ENCODE results near the gene AGTPBP1. TPM values are rescaled to one million over a fixed set of nuclear protein-coding genes. Genes with fewer than 3 reads are reported as not detected.

Gene AGTPBP1
- total RNA-seq, 6 experiments from 2014 or later: 8.2 to 11.0 (median 9.5) TPM

DNA sequence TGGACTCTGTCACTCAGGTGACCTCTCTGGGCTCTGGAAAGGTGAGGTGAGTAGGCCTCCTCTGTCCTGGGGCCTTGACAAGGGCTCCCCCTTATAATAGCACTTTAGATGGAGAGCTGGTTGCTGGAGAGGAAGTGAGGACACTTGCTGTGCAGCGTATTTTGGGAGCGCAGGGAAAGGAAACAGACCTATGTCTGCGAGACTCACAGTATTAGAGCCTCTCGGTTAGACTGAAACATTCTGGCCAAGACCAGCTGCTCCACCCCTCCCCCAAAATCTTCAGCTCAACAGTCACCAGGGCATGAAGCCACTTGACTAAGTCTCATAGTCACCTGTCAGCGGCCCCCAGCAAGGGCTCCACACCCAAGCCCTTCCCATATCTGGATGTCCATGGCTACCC lies 213.6 kb downstream of the AGTPBP1 start:
- H3K9me3 Mint-ChIP-seq: no peaks in the 10 kb centered on the region; the same call in 1 of the 2 replicates
- H3K27me3 Mint-ChIP-seq (ENCODE audit: insufficient read depth): no peaks in the 10 kb centered on the region; the same call in 1 of the 2 replicates
- TF ChIP-seq, protein P1, sequence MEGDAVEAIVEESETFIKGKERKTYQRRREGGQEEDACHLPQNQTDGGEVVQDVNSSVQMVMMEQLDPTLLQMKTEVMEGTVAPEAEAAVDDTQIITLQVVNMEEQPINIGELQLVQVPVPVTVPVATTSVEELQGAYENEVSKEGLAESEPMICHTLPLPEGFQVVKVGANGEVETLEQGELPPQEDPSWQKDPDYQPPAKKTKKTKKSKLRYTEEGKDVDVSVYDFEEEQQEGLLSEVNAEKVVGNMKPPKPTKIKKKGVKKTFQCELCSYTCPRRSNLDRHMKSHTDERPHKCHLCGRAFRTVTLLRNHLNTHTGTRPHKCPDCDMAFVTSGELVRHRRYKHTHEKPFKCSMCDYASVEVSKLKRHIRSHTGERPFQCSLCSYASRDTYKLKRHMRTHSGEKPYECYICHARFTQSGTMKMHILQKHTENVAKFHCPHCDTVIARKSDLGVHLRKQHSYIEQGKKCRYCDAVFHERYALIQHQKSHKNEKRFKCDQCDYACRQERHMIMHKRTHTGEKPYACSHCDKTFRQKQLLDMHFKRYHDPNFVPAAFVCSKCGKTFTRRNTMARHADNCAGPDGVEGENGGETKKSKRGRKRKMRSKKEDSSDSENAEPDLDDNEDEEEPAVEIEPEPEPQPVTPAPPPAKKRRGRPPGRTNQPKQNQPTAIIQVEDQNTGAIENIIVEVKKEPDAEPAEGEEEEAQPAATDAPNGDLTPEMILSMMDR (IDR thresholded peaks at IDR 0.05): no peak
- H3K4me1 Mint-ChIP-seq (ENCODE audit: low read depth): no peaks in the 10 kb centered on the region
- no peak overlapping the region for H3K4me3 Mint-ChIP-seq
- H3K36me3 Mint-ChIP-seq (ENCODE audit: low read depth): no peaks in the 10 kb centered on the region
- H3K27ac Mint-ChIP-seq: no peak overlapping the region
- no peak for DNase-seq

DNA sequence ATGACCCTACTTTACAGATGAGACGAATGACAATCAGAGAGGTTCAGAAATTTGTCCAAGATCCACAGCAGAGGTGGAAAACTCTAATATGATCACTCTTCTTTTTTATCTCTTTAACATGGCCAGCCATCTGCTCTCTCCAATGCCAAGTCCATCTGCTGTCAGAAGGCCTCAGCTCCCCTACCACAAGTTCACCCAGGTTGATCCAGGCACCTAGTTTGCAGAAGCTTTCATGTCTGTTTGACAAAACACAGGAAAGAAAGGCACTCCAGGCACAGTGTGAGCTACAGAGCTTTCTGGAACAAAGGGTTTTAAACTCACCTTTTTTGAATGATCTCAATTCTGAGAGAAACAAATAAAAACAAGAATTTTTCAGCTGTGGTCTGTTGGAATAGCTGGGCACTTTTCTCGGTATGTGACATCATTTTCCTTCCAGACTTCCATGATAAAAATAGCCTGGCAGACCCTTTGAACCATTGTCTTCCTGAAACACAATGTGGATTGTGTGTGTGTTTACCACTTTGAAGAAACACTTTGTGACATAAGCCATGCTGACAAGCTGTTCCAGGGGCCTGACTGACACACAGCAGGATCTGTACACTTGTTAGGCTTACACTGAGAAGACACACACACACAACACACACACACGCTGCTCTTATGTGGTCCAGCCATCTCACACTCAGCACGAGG lies 214.3 kb downstream of the AGTPBP1 start:
- TF ChIP-seq, protein P1 (IDR thresholded peaks at IDR 0.05): no peak
- Mint-ChIP-seq H3K4me1 (ENCODE audit: low read depth) (no peaks in the 10 kb centered on the region), H3K27ac (no peak overlapping the region), H3K9me3 (no peaks in the 10 kb centered on the region; the same call in 1 of the 2 replicates), H3K4me3 (no peak overlapping the region), H3K27me3 (ENCODE audit: insufficient read depth) (no peaks in the 10 kb centered on the region; the same call in 1 of the 2 replicates), H3K36me3 (ENCODE audit: low read depth) (no peaks in the 10 kb centered on the region)
- DNase-seq: no peak

DNA sequence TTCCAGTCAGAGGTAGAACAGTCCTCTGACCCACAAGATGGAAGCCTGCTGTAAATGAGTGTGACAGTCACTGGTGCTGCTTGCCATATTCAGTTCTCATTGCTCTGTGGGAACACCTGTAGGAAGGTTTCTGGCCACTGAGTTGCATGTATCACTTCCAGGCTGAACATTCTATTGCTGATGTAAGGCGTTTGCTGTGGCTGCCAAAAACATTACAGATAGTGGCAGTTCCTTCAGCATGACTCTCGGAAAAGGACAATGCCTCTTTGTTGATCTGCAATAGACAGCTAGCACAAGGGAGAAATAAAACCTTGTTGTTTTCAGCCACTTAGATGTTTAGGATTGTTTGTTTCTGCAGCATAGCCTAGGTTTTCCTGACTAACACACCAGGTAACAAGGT lies 217.2 kb downstream of the AGTPBP1 start:
- Mint-ChIP-seq H3K27me3 (ENCODE audit: insufficient read depth) (peaks cover 16% of the 10 kb centered on the region), H3K27ac (no peak overlapping the region), H3K9me3 (no peaks in the 10 kb centered on the region; the same call in 1 of the 2 replicates), H3K36me3 (ENCODE audit: low read depth) (no peaks in the 10 kb centered on the region), H3K4me1 (ENCODE audit: low read depth) (peaks cover 8% of the 10 kb centered on the region), H3K4me3 (no peak overlapping the region)
- DNase-seq: no peak
- TF ChIP-seq, protein P1 (IDR thresholded peaks at IDR 0.05): no peak

DNA sequence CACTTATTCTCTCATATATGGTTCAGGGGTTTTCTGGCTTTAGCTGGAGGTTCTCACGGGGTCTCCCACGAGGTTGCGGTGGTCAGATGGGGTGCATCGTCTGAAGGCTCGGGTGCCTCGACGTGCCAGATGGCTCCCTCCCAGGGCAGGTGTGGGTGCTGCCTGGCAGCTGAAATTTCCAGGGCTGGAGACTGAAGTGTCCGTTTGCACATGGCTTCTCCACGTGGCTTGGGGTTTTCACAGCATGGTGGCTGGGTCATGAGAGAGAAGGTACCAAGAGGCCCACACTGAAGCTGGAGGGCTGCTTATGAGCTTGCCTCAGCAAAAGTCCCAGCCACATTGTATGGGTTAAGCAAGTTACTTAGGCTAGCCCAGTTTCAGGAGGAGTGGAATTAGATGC lies 218.6 kb downstream of the AGTPBP1 start:
- no peaks in the 10 kb centered on the region for H3K9me3 Mint-ChIP-seq
- no peak overlapping the region for H3K27ac Mint-ChIP-seq
- no peaks in the 10 kb centered on the region for H3K36me3 Mint-ChIP-seq (ENCODE audit: low read depth)
- H3K4me1 Mint-ChIP-seq (ENCODE audit: low read depth): peaks cover 8% of the 10 kb centered on the region
- no peak overlapping the region for H3K4me3 Mint-ChIP-seq
- H3K27me3 Mint-ChIP-seq (ENCODE audit: insufficient read depth): peaks cover 16% of the 10 kb centered on the region
- TF ChIP-seq, protein P1 (IDR thresholded peaks at IDR 0.05): no peak
- no peak for DNase-seq

DNA sequence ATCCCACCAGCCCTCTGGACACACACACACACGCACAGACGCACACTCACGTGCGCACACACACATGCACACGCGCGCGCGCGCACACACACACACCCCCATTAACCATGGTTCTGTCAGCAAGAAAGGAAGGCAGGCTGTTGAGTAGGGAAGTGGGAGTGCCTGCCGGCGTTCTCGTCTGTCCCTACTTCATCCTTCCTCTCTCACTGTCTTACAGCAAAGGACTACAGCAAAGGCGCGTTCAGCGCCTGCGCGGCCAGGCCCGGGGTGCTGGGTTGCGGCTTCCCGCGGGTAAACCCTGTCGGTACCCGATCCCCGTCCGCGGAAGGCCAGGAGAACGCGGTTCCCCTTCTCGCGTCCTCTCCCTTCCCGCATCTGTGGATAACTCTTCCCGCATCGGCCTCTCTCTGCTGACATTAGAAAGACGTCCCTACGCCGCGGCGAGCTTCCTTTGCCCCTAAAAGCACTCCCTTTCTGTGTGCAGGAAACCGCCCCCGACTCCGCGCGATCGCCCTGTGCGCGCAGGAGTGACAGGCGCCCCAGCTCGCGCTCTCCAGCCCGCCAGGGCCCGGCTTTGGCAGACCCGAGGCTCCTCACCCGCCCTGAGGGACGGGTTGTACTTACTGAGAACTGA lies 219.2 kb downstream of the AGTPBP1 start:
- TF ChIP-seq, protein P1 (IDR thresholded peaks at IDR 0.05): no peak
- H3K27ac Mint-ChIP-seq: no peak overlapping the region
- H3K36me3 Mint-ChIP-seq (ENCODE audit: low read depth): no peaks in the 10 kb centered on the region
- H3K4me3 Mint-ChIP-seq: no peak overlapping the region; the same call in 1 of the 2 replicates
- DNase-seq: no peak
- H3K4me1 Mint-ChIP-seq (ENCODE audit: low read depth): peaks cover 8% of the 10 kb centered on the region
- H3K9me3 Mint-ChIP-seq: no peaks in the 10 kb centered on the region
- H3K27me3 Mint-ChIP-seq (ENCODE audit: insufficient read depth): peaks cover 16% of the 10 kb centered on the region

All from HFFc6 (cell line).